HG03066 (cell line): ENCODE results near the gene ZDHHC14.
"Not testable (repeated sequence)": the region's sequence is repeated elsewhere in the genome, so short reads cannot be mapped to it uniquely, and the experiment has no call there.

Source experiments
- ATAC-seq: cut with Tn5 transposase; IDR thresholded peaks from one replicate; pipeline ENCODE4 v1.9.1; 2021; ENCODE audit warnings: low read depth; ENCODE audit not compliant: unreplicated experiment

Gene ZDHHC14

GRCh38 chr6:157690441-157691210, 309.6 kb downstream of the ZDHHC14 start:
- no peak for ATAC-seq

GRCh38 chr6:157691621-157692020, 310.6 kb downstream of the ZDHHC14 start:
- not testable (repeated sequence) for ATAC-seq

GRCh38 chr6:157693867-157694266, 312.9 kb downstream of the ZDHHC14 start:
- no peak for ATAC-seq

GRCh38 chr6:157695301-157696040, 314.5 kb downstream of the ZDHHC14 start:
- ATAC-seq: no peak

GRCh38 chr6:157699777-157700636, 319.0 kb downstream of the ZDHHC14 start:
- ATAC-seq: no peak

- not testable (repeated sequence) for ATAC-seq
Observed at GRCh38 chr6:157706351-157706750, 325.4 kb downstream of the ZDHHC14 start.

- ATAC-seq: no peak
Observed at GRCh38 chr6:157706883-157707282, 325.9 kb downstream of the ZDHHC14 start.

GRCh38 chr6:157707576-157707975, 326.6 kb downstream of the ZDHHC14 start:
- ATAC-seq: no peak

- no peak for ATAC-seq
Observed at GRCh38 chr6:157708239-157708638, 327.2 kb downstream of the ZDHHC14 start.

GRCh38 chr6:157708933-157709332, 327.9 kb downstream of the ZDHHC14 start:
- no peak for ATAC-seq

GRCh38 chr6:157709555-157709954, 328.6 kb downstream of the ZDHHC14 start:
- no peak for ATAC-seq

- ATAC-seq: no peak
Observed at GRCh38 chr6:157710604-157711003, 329.6 kb downstream of the ZDHHC14 start.

- no peak for ATAC-seq
Observed at GRCh38 chr6:157711060-157711459, 330.1 kb downstream of the ZDHHC14 start.

- no peak for ATAC-seq
Observed at GRCh38 chr6:157712585-157713295, 331.8 kb downstream of the ZDHHC14 start.

- no peak for ATAC-seq
Observed at GRCh38 chr6:157713451-157714152, 332.6 kb downstream of the ZDHHC14 start.

- ATAC-seq: no peak
Observed at GRCh38 chr6:157714153-157714490, 333.1 kb downstream of the ZDHHC14 start.

GRCh38 chr6:157715728-157716164, 334.8 kb downstream of the ZDHHC14 start:
- no peak for ATAC-seq

GRCh38 chr6:157716251-157716995, 335.4 kb downstream of the ZDHHC14 start:
- no peak for ATAC-seq

- ATAC-seq: no peak
Observed at GRCh38 chr6:157717340-157717748, 336.4 kb downstream of the ZDHHC14 start.
